GM11168 (cell line): Measurements from ENCODE around the gene COL25A1.
"Not testable (repeated sequence)": the region's sequence is repeated elsewhere in the genome, so short reads cannot be mapped to it uniquely, and the experiment has no call there.

ENCODE experiments used
- in situ Hi-C: fragments of 300-500 bp; cut with MboI; formaldehyde crosslinking; loops from one replicate; pipeline ENCODE4 v1.12.0; 2022; ENCODE audit warnings: low sequenced_read_pairs; ENCODE audit not compliant: unreplicated experiment

The COL25A1 gene

DNA sequence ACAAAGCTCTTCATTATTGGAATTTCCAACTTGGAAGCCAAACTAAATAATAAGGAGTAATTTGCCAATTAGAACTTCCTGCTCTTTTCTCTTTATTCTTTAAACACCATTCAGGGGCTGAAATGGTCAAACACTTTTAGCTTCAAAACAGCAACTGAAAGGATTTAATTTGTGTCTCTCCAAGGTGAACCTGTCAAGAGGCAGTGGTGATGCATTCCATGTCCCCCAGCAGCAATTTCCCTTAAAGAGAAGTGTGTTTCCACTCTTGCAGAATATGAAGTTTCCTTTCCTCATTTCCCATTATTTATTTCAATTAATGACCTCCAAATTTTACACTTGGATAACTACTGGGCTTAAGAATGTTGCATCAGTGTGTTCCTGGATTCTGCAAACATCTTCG, 156.0 kb downstream of the COL25A1 start:
- in situ Hi-C loops = no loop called here

GRCh38 chr4:109138125-109138524, 164.3 kb downstream of the COL25A1 start:
- in situ Hi-C loops = not testable (repeated sequence)

- in situ Hi-C loops = no loop called here
Measured at GRCh38 chr4:109134921-109135320, 167.5 kb downstream of the COL25A1 start.

GRCh38 chr4:109134268-109134667, 168.2 kb downstream of the COL25A1 start:
- in situ Hi-C loops = no loop called here

GRCh38 chr4:109131559-109131958, 170.9 kb downstream of the COL25A1 start:
- in situ Hi-C loops = no loop called here

- in situ Hi-C loops = no loop called here
Measured at GRCh38 chr4:109128589-109128988, 173.9 kb downstream of the COL25A1 start.

- in situ Hi-C loops = no loop called here
Measured at GRCh38 chr4:109127866-109128265, 174.6 kb downstream of the COL25A1 start.

- in situ Hi-C loops = no loop called here
Measured at GRCh38 chr4:109126856-109127255, 175.6 kb downstream of the COL25A1 start.

DNA sequence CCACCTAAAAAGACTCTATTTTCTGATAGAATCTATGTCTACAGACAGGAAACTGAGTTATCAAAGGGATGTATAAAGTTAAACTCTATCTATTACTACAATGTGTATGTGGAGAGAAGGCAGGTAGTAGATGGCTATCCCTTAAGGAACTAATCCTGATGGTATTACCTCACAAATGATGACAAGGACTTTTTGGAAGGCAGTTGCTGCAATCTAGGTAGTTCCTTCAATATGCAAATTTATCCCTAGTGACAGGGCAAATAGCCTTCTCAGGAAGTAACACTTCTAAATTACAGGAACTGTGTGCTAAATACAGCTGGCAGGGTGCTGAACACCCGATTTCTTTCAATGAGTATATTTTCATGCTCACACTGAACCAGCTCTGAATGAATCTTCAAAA, 177.4 kb downstream of the COL25A1 start:
- in situ Hi-C loops = no loop called here

- in situ Hi-C loops = no loop called here
Measured at GRCh38 chr4:109123951-109124350, 178.5 kb downstream of the COL25A1 start.

DNA sequence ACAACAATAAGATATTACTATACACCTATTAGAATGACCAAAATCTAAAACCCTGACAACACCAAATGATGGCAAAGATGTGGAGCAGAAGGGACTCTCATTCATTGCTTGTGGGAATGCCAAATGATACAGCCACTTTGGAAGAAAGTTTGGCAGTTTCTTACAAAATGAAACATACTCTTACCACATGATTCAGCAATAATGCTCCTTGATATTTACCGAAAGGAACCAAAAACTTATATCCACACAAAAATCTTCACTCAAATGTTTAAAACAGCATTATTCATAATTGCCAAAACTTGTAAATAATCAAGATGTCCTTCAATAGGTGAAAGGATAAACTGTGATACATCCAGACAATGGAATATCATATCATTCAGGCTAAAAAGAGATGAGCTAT, 180.9 kb downstream of the COL25A1 start:
- in situ Hi-C loops = no loop called here

DNA sequence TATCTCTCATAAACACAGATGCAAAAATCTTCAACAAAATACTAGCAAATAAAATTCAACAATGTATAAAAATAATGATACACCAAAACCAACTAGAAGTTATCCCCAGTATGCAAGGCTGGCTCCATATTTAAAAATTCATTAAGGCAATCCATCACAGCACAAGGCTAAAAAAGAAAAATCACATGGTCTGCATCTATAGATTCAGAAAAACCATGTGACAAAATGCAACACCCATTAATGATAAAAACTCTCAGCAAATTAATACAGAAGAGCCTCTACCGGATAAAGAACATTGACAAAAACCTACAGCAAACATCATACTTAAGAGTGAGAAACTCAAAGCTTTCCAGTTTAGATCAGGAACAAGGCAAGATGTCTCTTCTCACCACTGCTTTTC, 182.6 kb downstream of the COL25A1 start:
- in situ Hi-C loops = no loop called here

DNA sequence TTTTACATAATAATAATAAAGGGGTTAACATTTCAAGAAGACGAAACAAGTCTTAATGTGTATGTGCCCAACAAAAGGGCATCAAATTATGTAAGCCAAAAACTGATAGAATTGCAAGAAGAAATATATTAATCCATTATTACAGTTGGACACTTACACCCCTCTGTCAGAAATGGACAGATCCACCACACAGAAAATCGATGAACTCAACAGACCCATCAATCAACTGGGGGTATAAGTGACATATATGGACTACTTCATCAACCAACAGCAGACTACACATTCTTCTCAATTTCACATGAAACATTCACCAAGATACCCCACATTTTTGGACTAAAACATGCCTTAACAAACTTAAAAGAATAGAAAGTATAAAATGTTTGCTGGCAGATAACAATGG, 183.8 kb downstream of the COL25A1 start:
- in situ Hi-C loops = no loop called here

DNA sequence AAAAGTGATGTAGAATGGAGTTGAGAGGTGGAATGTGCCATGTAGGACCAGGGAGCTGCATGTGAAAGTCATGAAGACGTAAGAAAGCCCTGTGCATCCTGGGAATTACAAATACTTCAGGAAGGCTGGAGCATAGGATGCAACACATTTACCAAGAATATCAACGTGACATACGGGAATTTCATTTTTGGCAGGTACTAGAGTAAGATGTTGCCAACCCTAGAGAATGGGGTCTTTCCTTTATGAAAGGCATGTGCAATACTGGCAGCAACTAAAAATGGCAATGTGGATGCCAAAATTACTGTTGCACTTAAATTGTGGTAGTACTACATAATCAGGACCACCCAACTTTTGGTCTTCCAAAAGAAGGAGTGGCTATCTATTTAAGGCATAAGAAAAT, 188.0 kb downstream of the COL25A1 start:
- in situ Hi-C loops = no loop called here

GRCh38 chr4:109113521-109113920, 188.9 kb downstream of the COL25A1 start:
- in situ Hi-C loops = no loop called here

DNA sequence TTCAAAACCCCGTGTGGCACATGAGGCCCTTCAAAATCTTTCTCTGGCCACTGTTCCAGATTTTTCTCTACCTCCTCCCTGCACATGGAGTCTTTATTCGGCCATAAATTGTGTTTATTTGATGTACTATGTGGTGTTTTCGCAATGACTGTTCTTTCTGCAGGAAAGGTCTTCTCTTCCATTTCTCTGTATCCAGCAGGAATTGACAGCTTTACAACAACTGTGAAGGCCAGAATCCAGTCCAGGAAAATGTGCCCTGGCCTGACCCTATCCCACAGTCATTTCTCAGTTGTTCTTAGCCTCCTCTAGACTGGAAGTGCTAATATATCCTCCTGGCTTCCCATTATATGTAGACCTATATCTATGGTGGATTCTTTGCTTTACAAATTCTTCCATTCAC, 191.4 kb downstream of the COL25A1 start:
- in situ Hi-C loops = no loop called here

DNA sequence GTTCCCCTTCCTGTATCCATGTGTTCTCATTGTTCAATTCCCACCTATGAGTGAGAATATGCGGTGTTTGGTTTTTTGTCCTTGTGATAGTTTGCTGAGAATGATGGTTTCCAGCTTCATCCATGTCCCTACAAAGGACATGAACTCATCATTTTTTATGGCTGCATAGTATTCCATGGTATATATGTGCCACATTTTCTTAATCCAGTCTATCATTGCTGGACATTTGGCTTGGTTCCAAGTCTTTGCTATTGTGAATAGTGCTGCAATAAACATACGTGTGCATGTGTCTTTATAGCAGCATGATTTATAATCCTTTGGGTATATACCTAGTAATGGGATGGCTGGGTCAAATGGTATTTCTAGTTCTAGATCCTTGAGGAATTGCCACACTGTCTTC, 194.2 kb downstream of the COL25A1 start:
- in situ Hi-C loops = not testable (repeated sequence)

DNA sequence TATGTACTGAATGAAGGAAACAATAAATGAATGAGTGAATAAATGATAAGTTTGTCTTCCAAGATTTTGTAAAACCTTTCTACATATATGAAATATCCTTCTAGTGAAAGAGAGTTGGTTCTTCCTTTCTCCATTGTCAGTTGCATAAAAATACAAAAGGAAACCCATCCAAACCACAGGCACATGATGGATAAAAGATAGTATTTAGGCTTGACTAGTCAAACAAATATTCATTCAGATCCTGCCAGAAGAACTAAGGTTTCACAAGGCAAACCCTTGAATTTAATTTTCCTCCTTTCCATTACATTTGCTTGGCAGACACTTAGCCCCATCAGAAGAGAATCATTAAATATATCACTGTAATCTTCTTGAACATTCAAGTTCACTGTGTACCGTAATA, 208.4 kb downstream of the COL25A1 start:
- in situ Hi-C loops = no loop called here

DNA sequence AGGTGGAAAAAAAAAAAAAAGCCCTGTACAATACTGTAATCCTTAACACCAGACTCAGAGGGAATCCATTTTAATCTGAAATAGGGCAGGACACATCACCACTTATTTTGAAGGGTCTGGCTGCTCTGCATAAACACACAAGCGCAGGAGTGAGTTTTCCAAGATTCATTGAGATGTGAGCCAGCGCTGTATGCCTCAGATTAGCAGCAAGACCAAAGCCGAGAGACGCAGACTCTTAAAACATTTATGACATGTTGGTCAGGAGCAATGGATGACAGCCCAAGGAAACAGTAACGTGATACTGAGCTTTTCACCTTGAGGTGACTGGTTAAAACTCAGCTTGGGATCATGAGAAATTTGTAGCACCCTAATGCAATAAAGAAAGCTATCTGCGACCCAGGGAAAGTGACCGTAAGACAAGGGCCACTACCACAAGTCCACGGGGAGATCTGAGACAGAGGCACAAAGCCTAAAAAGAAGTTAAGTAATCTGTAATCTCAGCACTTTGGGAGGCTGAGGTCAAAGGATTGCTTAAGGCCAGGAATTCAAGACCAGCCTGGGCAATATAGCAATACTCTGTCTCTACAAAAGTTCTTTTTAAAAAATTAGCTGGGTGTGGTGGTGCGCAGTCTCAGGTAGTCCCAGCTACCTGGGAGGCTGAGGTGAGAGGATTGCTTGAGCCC, 210.6 kb downstream of the COL25A1 start:
- in situ Hi-C loops = no loop called here

DNA sequence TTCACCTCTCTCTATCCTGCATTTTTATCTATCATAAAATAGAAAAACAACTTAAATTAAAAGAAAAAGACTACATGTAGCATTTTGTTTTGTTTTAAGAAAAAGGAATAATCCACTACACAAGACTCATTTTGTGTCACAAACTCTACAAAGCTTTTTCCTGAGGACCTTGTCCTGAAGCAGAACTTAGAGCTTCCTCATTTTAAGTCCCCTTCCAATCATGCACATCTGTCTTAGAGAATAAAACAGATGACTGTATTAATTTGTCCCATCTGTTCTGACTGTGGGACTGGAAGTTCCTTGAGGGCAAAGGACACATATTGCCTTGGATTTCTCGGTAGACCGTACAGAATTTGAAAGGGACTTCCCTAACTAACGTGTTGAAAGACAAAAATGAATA, 218.5 kb downstream of the COL25A1 start:
- in situ Hi-C loops = no loop called here

GRCh38 chr4:109079731-109080130, 222.7 kb downstream of the COL25A1 start:
- in situ Hi-C loops = no loop called here

- in situ Hi-C loops = no loop called here
Measured at GRCh38 chr4:109079201-109079600, 223.3 kb downstream of the COL25A1 start.

- in situ Hi-C loops = no loop called here
Measured at GRCh38 chr4:109078724-109079123, 223.7 kb downstream of the COL25A1 start.
